Measurements from ENCODE around the gene MPZ.
"Not testable (repeated sequence)": the region's sequence is repeated elsewhere in the genome, so short reads cannot be mapped to it uniquely, and the experiment has no call there.

MPZ gene

GRCh38 chr1:161309868-161310267 is at the start of gene MPZ:
Gene MPZ, minus strand, starts transcription at chr1:161309968. Its CDS starts 63 bp downstream, at chr1:161309905.
- no peak within 1 kb of the TSS for H3K27ac ChIP-seq

DNA sequence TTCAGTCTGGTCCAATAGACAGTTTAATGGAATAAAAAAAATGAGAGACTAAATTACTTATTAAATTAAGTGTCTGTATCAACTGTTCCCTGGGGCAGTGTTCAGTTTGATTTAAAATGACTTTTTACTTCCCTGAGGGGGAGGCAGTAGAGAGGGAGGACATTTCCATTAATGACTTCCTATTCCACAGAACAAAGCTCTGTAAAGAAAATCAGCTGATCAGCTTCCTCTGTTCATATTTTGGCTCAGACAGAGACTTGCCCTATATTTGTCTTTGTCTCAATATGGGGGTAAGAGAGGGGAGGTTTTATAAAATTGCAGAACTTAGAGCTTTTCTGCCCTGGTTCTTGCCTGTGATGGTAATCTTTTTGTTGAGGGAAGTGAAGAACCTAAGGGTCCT is 49.5 kb upstream of the MPZ start:
- Histone ChIP-seq H3K27ac (peak overlapping the region in 10 of 21 experiments; percentile 3 to 69 (median 40)), H3K4me3 (no peak overlapping the region)

More at GRCh38 chr1:161309868-161310267, at the start of gene MPZ:
- no peak within 1 kb of the TSS for H3K4me3 ChIP-seq

DNA sequence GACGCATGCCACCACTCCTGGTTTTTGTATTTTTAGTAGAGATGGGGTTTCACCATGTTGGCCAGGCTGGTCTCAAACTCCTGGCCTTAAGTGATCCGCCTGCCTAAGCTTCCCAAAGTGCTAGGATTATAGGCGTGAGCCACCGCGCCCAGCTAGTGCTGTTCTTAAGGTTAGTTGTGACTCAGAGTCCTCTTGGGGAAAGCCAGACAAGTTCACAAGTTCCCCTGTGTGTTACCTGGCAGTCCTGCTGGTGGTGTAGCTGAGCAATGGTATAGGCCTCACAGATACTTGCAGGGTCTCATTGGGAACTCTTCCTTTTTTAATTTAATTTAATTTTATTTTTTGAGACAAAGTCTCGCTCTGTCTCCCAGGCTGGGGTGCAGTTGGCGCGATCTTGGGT is 47.3 kb upstream of the MPZ start:
- no peak overlapping the region for H3K4me3 ChIP-seq
- no peak overlapping the region for H3K27ac ChIP-seq

GRCh38 chr1:161351482-161351881 is 41.7 kb upstream of the MPZ start:
- H3K4me3 ChIP-seq, result no peak overlapping the region
- H3K27ac ChIP-seq, result no peak overlapping the region

DNA sequence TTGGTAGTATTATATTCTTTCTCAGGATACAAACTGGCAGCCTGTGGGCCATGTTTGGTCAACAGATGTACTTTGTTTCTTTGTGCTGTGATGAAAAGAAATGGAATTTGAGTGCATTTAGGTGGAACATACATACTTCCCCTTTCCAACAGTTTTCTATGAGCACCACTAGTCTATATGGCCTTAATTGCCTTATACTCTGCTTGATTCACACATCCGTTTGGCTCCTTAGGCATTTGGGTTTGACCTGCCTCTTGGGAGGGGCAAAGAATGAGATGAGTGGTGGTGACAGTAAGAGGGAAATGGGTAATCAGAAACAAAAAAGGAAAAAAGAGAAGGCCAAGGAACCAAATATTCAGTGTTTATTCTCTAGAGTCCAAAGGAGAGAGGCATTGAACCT is 40.9 kb upstream of the MPZ start:
- no peak overlapping the region for H3K27ac ChIP-seq
- no peak overlapping the region for H3K4me3 ChIP-seq

DNA sequence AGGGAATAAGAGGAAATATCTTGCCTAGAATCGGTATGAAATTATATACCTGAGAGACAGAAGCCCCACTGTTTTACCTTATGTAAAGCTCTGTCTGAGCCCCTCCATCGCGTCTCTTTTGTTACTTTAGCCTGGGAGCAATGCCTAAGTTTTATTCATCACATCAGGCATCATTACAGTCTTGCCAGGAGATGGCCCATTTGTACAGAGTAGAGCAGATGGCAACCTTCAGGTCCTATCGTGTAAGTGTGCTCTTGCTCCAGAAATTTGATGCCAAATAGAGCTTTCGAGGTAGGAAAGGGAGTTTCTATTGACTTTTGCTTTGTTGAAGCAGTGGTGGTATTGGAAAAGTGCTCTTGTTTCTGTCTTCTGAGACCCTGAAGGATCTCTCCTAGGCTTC is 33.1 kb upstream of the MPZ start:
- Histone ChIP-seq H3K27ac (no peak overlapping the region), H3K4me3 (no peak overlapping the region)

- Histone ChIP-seq H3K4me3 (no peak overlapping the region), H3K27ac (no peak overlapping the region)
Observed at GRCh38 chr1:161342177-161342576, 32.4 kb upstream of the MPZ start.

DNA sequence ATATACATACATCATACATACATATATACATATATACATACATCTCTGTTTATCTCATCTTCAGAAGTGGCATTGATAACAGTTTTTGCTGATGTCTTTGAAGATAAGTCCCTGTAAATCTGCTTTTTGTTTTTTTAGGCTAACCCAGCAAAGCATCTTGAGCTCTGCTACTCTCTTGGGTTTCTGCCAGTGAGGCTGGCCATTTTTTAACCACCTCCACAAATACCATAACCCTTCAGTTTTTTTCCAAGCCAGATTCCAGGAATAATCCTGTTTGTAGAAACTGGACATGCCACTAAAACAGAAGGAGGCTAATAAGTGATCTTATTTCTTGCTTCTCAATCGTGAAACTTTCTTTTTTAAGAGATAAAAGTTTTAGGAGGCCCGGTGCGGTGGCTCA is 26.0 kb upstream of the MPZ start:
- Histone ChIP-seq H3K4me3 (no peak overlapping the region), H3K27ac (no peak overlapping the region)

GRCh38 chr1:161333166-161333565 is 23.4 kb upstream of the MPZ start:
- Histone ChIP-seq H3K4me3 (no peak overlapping the region), H3K27ac (no peak overlapping the region)

DNA sequence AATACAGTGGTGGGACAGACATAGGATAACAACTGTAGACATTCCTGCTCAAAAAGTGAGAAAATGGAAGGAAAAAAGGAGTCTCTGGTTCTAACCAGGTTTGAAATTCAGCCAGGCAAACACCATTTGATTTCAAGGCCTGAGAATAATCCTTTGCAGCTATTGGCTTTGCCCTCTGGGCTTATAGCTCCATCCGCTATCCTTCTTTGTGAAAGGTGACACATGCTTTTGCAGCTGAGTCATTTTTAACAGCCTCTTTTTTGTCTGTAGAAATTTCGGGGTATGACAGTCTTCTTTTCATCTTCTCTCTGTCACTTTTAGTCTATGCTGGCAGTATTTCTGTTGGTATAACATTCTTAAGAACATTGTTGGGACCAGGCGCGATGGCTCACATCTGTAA is 20.6 kb upstream of the MPZ start:
- Histone ChIP-seq H3K4me3 (no peak overlapping the region), H3K27ac (no peak overlapping the region)

GRCh38 chr1:161324020-161324419 is 14.3 kb upstream of the MPZ start:
- Histone ChIP-seq H3K27ac (no peak overlapping the region), H3K4me3 (no peak overlapping the region)

- not testable (repeated sequence) for H3K4me3 ChIP-seq, H3K27ac ChIP-seq
Observed at GRCh38 chr1:161315841-161316674, 6.3 kb upstream of the MPZ start.

DNA sequence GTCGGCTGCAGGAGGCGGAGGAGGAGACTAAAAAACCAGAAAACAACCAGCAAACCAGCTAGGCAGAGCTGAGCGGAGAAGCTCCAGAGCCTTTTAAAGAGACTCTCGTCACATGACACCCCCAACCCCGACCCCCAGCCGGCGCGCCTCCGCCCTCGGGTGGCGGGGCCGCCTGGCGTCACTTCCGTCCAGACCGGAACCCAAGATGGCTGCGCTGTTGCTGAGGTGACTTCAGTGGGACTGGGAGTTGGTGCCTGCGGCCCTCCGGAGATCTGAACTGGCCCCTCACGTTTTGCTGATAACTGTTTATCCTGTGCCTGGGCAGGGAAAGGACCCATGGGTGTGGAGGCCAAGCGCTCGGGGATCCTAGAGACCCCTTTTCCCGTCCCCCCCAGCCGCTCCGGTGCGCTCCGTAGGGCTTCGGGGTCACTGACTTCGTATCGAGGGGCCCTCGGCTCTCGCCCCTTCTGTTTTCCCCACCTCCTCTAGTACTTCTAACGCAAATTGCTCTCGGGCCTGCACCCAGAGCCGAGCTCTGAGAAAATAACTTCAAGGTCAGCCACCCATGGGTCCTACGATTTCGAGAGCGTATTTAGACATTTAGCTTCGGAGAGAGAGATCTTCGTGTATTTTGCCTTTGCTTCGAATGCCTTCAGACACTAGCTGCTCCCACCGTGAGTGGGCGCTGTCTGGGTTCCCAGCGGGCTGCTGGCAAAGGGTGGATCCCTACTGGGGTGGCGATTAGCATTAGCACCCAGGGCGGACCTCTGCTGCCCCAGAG is 4.6 kb upstream of the MPZ start, which contains the start of gene SDHC:
Gene SDHC, plus strand, starts transcription at position 181 of the 781 bp plus-strand sequence. Its CDS starts 25 bp downstream, at position 206.
- peak within 1 kb of the TSS; percentile 67 to 98 (median 77) for H3K4me3 ChIP-seq
- peak within 1 kb of the TSS; percentile 84 to 99 (median 96) for H3K27ac ChIP-seq

DNA sequence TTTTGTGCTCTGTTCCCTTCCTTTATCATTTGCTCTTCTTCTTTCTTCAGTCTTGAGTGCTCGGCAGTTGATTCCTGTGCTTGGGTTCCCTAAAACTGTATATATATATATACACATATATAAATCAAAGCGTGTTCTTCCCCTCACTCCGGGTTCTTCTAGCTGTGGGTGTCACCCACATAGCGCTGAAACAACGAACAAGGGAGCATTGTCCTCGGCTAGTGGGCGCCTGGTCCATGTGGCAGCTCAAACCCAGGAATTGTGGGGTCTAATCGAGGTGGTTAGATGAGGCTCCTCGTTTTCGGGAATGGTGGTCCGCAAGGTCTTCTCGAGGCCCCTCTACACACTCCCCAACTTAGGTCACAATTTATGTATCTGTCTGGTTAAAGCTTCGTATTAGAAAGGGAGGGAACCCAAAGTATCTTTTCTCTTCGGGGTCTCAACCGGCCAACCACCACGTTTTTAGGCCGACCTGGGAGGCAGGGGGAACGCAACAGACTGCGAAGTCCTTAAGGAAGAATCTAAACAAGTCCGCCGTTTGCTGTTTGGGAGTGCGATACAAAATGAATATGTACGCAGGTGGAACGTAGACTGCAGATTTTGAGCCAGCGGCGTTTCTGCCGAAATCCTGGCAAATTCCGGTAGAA is 3.9 kb upstream of the MPZ start:
- H3K27ac ChIP-seq, result peak overlapping the region; percentile 84 to 99 (median 96)

DNA sequence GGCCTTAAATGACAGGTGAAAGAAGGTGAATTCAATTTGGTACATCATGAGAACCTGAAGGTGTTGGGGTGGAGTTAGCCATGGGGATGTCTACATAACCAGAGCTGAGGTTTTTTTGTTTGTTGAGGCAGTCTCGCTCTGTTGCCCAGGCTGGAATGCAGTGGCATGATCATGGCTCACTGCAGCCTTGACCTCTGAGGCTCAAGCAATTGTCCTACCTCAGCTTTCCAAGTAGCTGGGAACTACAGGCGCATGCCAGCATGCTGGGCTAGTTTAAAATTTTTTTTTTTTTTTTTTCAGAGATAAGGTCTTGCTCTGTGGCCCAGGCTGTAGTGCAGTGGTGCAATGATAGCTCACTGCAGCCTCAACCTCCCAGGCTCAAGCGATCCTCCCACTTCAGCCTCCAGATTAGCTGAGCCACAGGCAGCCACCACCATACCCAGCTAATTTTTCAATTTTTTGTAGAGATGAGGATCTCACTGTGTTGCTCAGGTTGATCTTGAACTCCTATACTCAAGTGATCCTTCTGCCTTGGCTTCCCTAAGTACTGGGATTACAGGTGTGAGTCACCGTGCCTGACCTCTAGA is 1.9 kb upstream of the MPZ start:
- Histone ChIP-seq H3K4me3 (no peak overlapping the region), H3K27ac (no peak overlapping the region)

More for the DNA sequence above, 3.9 kb upstream of the MPZ start:
- H3K4me3 ChIP-seq, result peak overlapping the region; percentile 67 to 98 (median 77)

DNA sequence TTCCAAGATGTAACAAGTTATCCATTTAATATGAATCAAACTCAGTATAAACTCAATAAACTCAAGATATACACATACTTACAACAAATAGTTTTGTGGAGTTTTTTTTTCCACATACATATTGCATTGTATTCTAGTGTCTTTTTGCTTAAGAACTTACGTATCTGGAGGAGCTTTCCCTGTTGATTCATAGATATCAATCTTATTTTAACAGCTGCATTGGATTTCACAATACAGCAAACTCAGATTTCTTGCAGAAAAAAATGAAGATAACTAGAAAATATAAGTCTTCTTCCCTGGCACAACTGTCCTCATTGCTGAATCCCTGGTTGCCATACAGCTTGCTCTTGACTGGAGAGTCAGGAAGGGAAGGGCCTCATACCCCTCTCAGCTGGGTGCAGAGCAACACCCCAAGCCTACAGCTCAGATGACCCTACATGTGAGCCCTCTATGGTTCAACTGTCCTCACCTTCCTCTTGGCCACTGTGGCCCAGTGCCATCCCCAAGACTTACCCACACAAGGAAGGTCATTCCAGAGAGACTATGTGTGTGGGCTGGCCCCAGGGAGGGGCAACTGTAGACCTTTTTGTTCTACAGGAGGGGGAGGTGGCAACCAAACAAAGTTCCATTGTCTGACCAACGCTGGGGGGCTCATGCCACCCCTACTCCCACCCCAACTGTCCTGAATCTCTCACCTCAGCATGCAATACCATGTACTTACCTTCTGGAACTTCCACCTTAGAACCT is 1.7 kb downstream of the MPZ start:
- H3K4me3 ChIP-seq, result no peak overlapping the region
- no peak overlapping the region for H3K27ac ChIP-seq

- peak overlapping the region in 3 of 21 experiments; percentile 1 to 49 (median 16) for H3K27ac ChIP-seq
Observed at GRCh38 chr1:161307230-161307768, 2.5 kb downstream of the MPZ start.

GRCh38 chr1:161305867-161306519 is 3.8 kb downstream of the MPZ start:
- H3K27ac ChIP-seq, result peak overlapping the region in 19 of 21 experiments; percentile 14 to 88 (median 76)
- peak overlapping the region; percentile 42 to 67 (median 56) for H3K4me3 ChIP-seq

More at GRCh38 chr1:161307230-161307768, 2.5 kb downstream of the MPZ start:
- H3K4me3 ChIP-seq, result no peak overlapping the region
